Left lung (tissue), 10 donors: ENCODE data around the gene HES7. TPM values are rescaled to one million over a fixed set of nuclear protein-coding genes. Genes with fewer than 3 reads are reported as not detected.
A peak's percentile ranks its signal among the peaks of the same experiment; 100 is the strongest.

ENCODE experiments used
- ATAC-seq: fragments of 200-7000 bp; cut with Tn5 transposase; one replicate; pipeline ENCODE4 v1.9.1; 2020; ENCODE audit warnings: moderate library complexity
- DNase-seq, 4 donors: peaks; one replicate each; pipeline ENCODE4 v3.0.0-alpha.2; 2013 to 2020
- H3K27ac ChIP-seq, 2 donors: fragments of 200-600 bp; sonication (generic) in 1 of 2; one replicate each; pipeline versions ENCODE4 v1.5.0 to v1.8.0; 2020 to 2021
- H3K27me3 ChIP-seq, 2 donors: fragments of 200-600 bp; sonication (generic) in 1 of 2; one replicate each; pipeline versions ENCODE4 v1.5.0 to v1.8.0; 2020 to 2021
- H3K36me3 ChIP-seq, 2 donors: fragments of 200-600 bp; sonication (generic) in 1 of 2; one replicate each; pipeline versions ENCODE4 v1.5.0 to v1.8.0; 2020 to 2021
- H3K4me1 ChIP-seq, 2 donors: fragments of 200-600 bp; one replicate each; pipeline ENCODE4 v1.8.0; 2021
- H3K4me3 ChIP-seq, 2 donors: fragments of 200-600 bp; sonication (generic) in 1 of 2; one replicate each; pipeline versions ENCODE4 v1.5.0 to v1.8.0; 2020 to 2021; ENCODE audit warnings: mild to moderate bottlenecking in 1 of 2
- H3K9me3 ChIP-seq, 2 donors: fragments of 200-600 bp; sonication (generic) in 1 of 2; one replicate each; pipeline versions ENCODE4 v1.5.0 to v1.8.0; 2020 to 2021
- intact Hi-C, 2 donors: fragments of 100-400 bp; cut with DNase I; formaldehyde crosslinking; loops; one replicate each; pipeline versions ENCODE4 v1.11.2 to v1.14.2; 2022
- polyA plus RNA-seq, 6 donors: library from polyadenylated mRNA; unstranded; fragments of 120-200 nt; gene quantifications; one replicate each; pipeline ENCODE4 v1.2.1, GENCODE V29; 2013; ENCODE audit not compliant: insufficient read length in 6 of 6
- total RNA-seq, 2 donors: library from RNA; stranded (reverse); fragmentation: NEBNext Ultra II Directional; extraction: Animal tissue kit (Norgen Biotek cat#: 25700); gene quantifications; one replicate each; pipeline ENCODE4 v1.2.1, GENCODE V29; 2021
- TF ChIP-seq, protein P1 (sequence below), 2 donors: fragments of 200-600 bp; sonication (generic) in 1 of 2; IDR thresholded peaks; one replicate each; pipeline versions ENCODE4 v1.5.0 to v1.8.0; 2021; ENCODE audit warnings: antibody characterized with exemption in 2 of 2
- donor health status: DM: no; HTN: yes; CAD: no.
- donor health status: DM: no; HTN: no; CAD: no.

Gene HES7
- total and polyA plus RNA-seq, 8 donors = 0.10 to 0.52 (median 0.20) TPM; not detected in 5

DNA sequence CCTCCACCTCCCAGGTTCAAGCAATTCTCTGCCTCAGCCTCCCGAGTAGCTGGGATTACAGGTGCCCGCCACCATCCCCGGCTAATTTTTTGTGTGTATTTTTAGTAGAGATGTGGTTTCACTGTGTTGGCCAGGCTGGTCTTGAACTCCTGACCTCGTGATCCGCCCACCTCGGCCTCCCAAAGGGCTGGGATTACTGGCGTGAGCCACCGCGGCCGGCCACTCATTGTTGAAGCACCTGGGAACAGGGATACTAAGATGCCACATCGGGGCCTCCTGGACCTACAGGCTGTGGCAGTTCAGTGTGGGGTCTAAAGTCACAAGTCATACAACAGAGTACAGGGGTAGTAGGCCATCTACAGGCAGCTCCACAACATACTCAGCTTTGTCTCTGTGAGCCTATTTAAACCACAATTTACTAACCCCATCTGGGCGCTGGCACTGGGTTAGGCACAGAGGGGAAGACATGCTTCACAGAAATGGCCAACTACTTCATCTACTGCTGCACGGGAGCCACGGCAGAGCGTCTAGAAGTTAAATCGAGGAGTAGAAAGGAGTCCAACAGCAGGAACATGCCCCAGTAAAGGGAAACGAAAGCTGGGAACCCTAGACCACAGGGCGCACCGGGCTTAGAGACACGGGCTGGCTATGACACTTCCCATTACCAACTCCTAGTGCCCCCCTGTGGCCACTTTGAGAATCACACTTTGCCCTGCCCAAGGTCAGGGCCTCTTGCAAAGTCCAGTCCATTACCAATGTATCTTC lies 34.5 kb upstream of the HES7 start:
- Histone ChIP-seq H3K27me3 (no peaks in the 10 kb centered on the region), H3K27ac (peak overlapping the region; percentile 68 to 97), H3K9me3 (no peaks in the 10 kb centered on the region), H3K4me1 (peaks cover 26 to 84% of the 10 kb centered on the region in 2 donors), H3K36me3 (peaks cover 0 to 29% of the 10 kb centered on the region in 2 donors), H3K4me3 (no peak overlapping the region)
- TF ChIP-seq, protein P1, sequence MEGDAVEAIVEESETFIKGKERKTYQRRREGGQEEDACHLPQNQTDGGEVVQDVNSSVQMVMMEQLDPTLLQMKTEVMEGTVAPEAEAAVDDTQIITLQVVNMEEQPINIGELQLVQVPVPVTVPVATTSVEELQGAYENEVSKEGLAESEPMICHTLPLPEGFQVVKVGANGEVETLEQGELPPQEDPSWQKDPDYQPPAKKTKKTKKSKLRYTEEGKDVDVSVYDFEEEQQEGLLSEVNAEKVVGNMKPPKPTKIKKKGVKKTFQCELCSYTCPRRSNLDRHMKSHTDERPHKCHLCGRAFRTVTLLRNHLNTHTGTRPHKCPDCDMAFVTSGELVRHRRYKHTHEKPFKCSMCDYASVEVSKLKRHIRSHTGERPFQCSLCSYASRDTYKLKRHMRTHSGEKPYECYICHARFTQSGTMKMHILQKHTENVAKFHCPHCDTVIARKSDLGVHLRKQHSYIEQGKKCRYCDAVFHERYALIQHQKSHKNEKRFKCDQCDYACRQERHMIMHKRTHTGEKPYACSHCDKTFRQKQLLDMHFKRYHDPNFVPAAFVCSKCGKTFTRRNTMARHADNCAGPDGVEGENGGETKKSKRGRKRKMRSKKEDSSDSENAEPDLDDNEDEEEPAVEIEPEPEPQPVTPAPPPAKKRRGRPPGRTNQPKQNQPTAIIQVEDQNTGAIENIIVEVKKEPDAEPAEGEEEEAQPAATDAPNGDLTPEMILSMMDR (IDR thresholded peaks at IDR 0.05) = peak; percentile 89 to 96
- ATAC-seq (peak; percentile 19), DNase-seq (peak; percentile 77 to 92 (median 90))
- intact Hi-C loops = no loop called here

DNA sequence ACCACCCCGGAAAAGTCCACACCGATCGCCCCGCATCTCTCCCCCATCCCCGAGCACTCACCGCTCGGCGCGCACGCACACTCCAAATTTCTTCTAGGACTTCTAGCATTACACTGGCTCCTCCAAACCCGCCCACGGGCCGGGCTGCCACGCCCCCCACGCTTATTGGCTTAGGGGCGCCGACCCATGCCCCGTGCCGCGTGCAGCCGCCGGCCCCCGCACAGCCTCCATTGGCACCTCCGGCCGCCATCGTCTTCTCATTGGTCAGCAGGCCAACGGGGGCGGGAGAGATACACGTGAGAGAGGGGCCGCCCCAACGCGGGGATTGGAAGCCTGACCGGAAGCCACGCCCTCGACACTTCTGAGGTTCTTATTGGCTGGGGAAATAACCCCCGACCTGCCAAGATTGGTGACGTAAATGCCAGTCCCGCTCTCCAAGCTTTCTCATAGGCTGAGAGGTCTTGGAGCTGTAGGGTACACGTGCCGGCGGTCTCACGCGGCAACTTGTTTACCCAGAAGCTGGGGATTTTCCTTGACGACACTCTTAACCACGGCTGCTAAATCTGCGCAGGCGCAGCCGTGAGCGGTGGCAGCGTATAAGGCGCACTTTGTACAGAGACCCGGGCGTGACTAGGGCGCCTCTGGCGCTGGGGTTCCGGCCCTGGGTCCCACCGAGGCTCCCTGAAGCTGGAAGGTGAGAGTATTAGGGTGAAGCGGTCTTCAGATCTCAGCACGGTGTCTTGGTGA lies 32.5 kb upstream of the HES7 start:
- H3K4me3 ChIP-seq = peak overlapping the region; percentile 74 to 88
- ATAC-seq (peak; percentile 67), DNase-seq (peak; percentile 100)
- H3K36me3 ChIP-seq = peaks cover 0 to 26% of the 10 kb centered on the region in 2 donors
- intact Hi-C loops = no loop called here
- H3K9me3 ChIP-seq = no peaks in the 10 kb centered on the region
- TF ChIP-seq, protein P1 (IDR thresholded peaks at IDR 0.05) = no peak
- H3K27ac ChIP-seq = peak overlapping the region; percentile 97 to 100
- peaks cover 27 to 85% of the 10 kb centered on the region in 2 donors for H3K4me1 ChIP-seq
- no peaks in the 10 kb centered on the region for H3K27me3 ChIP-seq

DNA sequence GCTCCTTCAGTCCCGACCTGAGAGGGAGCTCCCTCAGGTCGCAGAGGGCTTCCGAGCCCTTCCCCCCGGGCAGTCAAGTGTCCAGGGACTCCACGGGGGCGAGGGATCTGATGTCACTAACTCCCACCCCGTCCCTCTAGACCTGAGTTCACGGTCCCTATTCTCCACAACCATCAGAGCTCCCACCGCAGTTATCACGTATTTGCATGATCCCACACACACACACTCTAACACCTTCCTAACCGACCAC lies 32.0 kb upstream of the HES7 start:
- intact Hi-C loops = no loop called here
- Histone ChIP-seq H3K4me1 (peaks cover 23 to 85% of the 10 kb centered on the region in 2 donors), H3K36me3 (peaks cover 0 to 21% of the 10 kb centered on the region in 2 donors), H3K9me3 (no peaks in the 10 kb centered on the region), H3K4me3 (peak overlapping the region; percentile 74 to 88), H3K27ac (peak overlapping the region; percentile 97 to 100), H3K27me3 (no peaks in the 10 kb centered on the region)
- DNase-seq = no peak
- TF ChIP-seq, protein P1 (IDR thresholded peaks at IDR 0.05) = no peak
- no peak for ATAC-seq

GRCh38 chr17:8155231-8155995 lies 31.5 kb upstream of the HES7 start:
- Histone ChIP-seq H3K36me3 (peaks cover 0 to 23% of the 10 kb centered on the region in 2 donors), H3K27me3 (no peaks in the 10 kb centered on the region), H3K9me3 (no peaks in the 10 kb centered on the region), H3K27ac (peak overlapping the region; percentile 97 to 100), H3K4me1 (peaks cover 28 to 85% of the 10 kb centered on the region in 2 donors), H3K4me3 (peak overlapping the region; percentile 74 to 88)
- TF ChIP-seq, protein P1 (IDR thresholded peaks at IDR 0.05) = no peak
- DNase-seq (peak in 1 of 4 donors; percentile 77), ATAC-seq (no peak)
- intact Hi-C loops = no loop called here
